Measurements from ENCODE around the gene PTPRM. TPM values are rescaled to one million over a fixed set of nuclear protein-coding genes. Genes with fewer than 3 reads are reported as not detected.

The PTPRM gene
- total and polyA plus RNA-seq, 2 of the 8 experiments (the other 6 are each of a cell fraction or from before 2014, with no cell fraction given): 4.1 to 7.0 TPM

DNA sequence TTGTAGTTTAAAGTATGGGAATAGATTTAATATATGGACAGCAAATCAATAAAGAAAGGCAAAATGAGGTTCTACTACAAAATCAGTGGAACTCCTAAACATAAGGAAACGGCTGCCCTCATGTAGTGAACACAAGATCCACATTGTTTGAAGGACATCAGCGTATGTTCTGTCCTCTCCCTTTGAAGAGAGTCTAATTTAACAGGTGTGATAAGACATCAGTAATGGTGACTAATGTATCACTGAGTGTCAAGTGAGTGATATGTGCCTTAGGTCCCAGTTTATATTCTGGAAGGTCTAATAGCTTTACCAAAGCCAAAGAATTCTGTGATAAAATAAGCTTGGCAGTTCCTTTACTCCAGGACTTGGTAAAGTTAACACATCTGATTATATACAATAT, 248.7 kb downstream of the PTPRM start:
- H3K9me3 ChIP-seq (ENCODE audit: insufficient read depth in 2 of 2, low read depth in 1 of 2, low read length in 1 of 2): peaks cover 13 to 15% of the 10 kb centered on the region in 2 experiments
- H3K4me2 ChIP-seq (ENCODE audit: insufficient read depth in 1 of 2, low read depth in 2 of 2, low read length in 2 of 2): no peak overlapping the region
- 100% methylated on average over 2 of the region's 2 CpGs; no CpG with 5 or more reads in 1 of the 2 experiments for WGBS, 2 experiments (ENCODE audit: extremely low coverage in 1 of 2, insufficient coverage in 1 of 2, insufficient read length in 1 of 2, insufficient replicate concordance in 2 of 2, low coverage in 1 of 2, low lambda C conversion rate in 2 of 2, missing lambda C conversion rate in 1 of 2)
- H3K4me1 ChIP-seq (replicated peaks in 1 of 4; ENCODE audit: control insufficient read depth in 3 of 4, insufficient read depth in 4 of 4, low read length in 3 of 4): no peaks in the 10 kb centered on the region; a peak in 1 of 7 replicates
- no peak for FAIRE-seq
- no peak overlapping the region for H2BK120ac ChIP-seq (replicated peaks; ENCODE audit: low read depth, low read length)
- no peak overlapping the region for H3K56ac ChIP-seq (replicated peaks; ENCODE audit: insufficient read length, low read depth, low read length)
- no peak overlapping the region for H2AK5ac ChIP-seq (ENCODE audit: low read depth, low read length)
- ChIA-PET CTCF (ENCODE audit: partially characterized antibody) (no interaction called here), POLR2A (ENCODE audit: partially characterized antibody) (no interaction called here)
- no peaks in the 10 kb centered on the region for H3K79me2 ChIP-seq (ENCODE audit: control insufficient read depth in 1 of 2, insufficient read depth in 2 of 2, low read length in 2 of 2)
- no peaks in the 10 kb centered on the region for H3K79me1 ChIP-seq (ENCODE audit: low read depth, low read length)
- H4K91ac ChIP-seq (replicated peaks; ENCODE audit: insufficient read length, low read length): no peak overlapping the region
- H2BK5ac ChIP-seq (ENCODE audit: low read depth, low read length): no peak overlapping the region
- H3K4ac ChIP-seq (replicated peaks; ENCODE audit: insufficient read length, low read depth, low read length): no peak overlapping the region
- no peak overlapping the region for H4K5ac ChIP-seq (ENCODE audit: insufficient read length, low read depth, low read length)
- H2BK12ac ChIP-seq (ENCODE audit: low read depth, low read length): no peak overlapping the region
- DNase-seq (ENCODE audit: low read depth in 1 of 2, low spot score in 2 of 2): no peak
- H3K36me3 ChIP-seq (ENCODE audit: control insufficient read depth in 2 of 4, insufficient read depth in 4 of 4, low read length in 3 of 4): 0 out of 8 replicates have a peak, but pooled peaks cover 0 to 3% (median 0%) of the 10 kb centered on the region in 4 experiments
- no peak overlapping the region for H3K4me3 ChIP-seq (ENCODE audit: extremely low read depth in 1 of 4, insufficient read depth in 2 of 4, low read depth in 3 of 4, low read length in 4 of 4)
- no peak overlapping the region for H3K9ac ChIP-seq (replicated peaks in 1 of 4; ENCODE audit: extremely low read depth in 1 of 4, low read depth in 3 of 4, low read length in 3 of 4)
- no peak overlapping the region for H3K14ac ChIP-seq (ENCODE audit: insufficient read length)
- H2BK15ac ChIP-seq (ENCODE audit: low read length): no peak overlapping the region
- H2AFZ ChIP-seq (ENCODE audit: low read length): no peak overlapping the region
- H4K20me1 ChIP-seq (replicated peaks in 1 of 2; ENCODE audit: control insufficient read depth in 1 of 2, insufficient read depth in 2 of 2, low read length in 2 of 2): no peaks in the 10 kb centered on the region
- no peak overlapping the region for H3K23ac ChIP-seq (ENCODE audit: insufficient read length)
- H4K8ac ChIP-seq (ENCODE audit: extremely low read depth, insufficient read depth, low read length): no peak overlapping the region
- no peaks in the 10 kb centered on the region for H3K27me3 ChIP-seq (replicated peaks in 1 of 4; ENCODE audit: control insufficient read depth in 3 of 4, extremely low read depth in 1 of 4, insufficient read depth in 3 of 4, low read length in 3 of 4)
- H3K18ac ChIP-seq (ENCODE audit: extremely low read depth, low read length): no peak overlapping the region
- H3K23me2 ChIP-seq (ENCODE audit: low read depth, low read length): no peaks in the 10 kb centered on the region
- no peak overlapping the region for H3K27ac ChIP-seq (ENCODE audit: low read depth, low read length)
- H2BK20ac ChIP-seq (ENCODE audit: low read length): no peak overlapping the region
- TF ChIP-seq SP2 (IDR thresholded peaks at IDR 0.05; ENCODE audit: low read length): no peak
- no peak for TF ChIP-seq EP300 (IDR thresholded peaks at IDR 0.05; ENCODE audit: borderline replicate concordance in 1 of 2, low read depth in 2 of 2, low read length in 2 of 2)
- TF ChIP-seq SP4 (IDR thresholded peaks at IDR 0.05; ENCODE audit: low read length): no peak
- no peak for TF ChIP-seq HDAC6 (IDR thresholded peaks at IDR 0.05; ENCODE audit: low read depth, low read length)
- TF ChIP-seq CBX5 (IDR thresholded peaks at IDR 0.05; ENCODE audit: low read depth, low read length): no peak
- TF ChIP-seq RFX5 (IDR thresholded peaks at IDR 0.05; ENCODE audit: borderline replicate concordance, low read depth, low read length): no peak
- TF ChIP-seq FOSL1 (IDR thresholded peaks at IDR 0.05; ENCODE audit: insufficient read depth, low read depth, low read length): no peak
- TF ChIP-seq TCF12 (IDR thresholded peaks at IDR 0.05; ENCODE audit: low read depth, low read length): no peak
- TF ChIP-seq TBP (IDR thresholded peaks at IDR 0.05; ENCODE audit: low read depth, low read length): no peak
- TF ChIP-seq JUND (IDR thresholded peaks at IDR 0.05; ENCODE audit: low read length): no peak
- TF ChIP-seq BACH1 (IDR thresholded peaks at IDR 0.05; ENCODE audit: low read length): no peak
- TF ChIP-seq NRF1 (IDR thresholded peaks at IDR 0.05; ENCODE audit: low read depth, low read length): no peak
- no peak for TF ChIP-seq RBBP5 (IDR thresholded peaks at IDR 0.05; ENCODE audit: borderline replicate concordance, low read depth, low read length)
- TF ChIP-seq, protein P1, sequence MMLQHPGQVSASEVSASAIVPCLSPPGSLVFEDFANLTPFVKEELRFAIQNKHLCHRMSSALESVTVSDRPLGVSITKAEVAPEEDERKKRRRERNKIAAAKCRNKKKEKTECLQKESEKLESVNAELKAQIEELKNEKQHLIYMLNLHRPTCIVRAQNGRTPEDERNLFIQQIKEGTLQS (IDR thresholded peaks at IDR 0.05; ENCODE audit: insufficient read depth, low read depth, low read length): no peak
